ENCODE measurements around the gene SLC4A1AP. TPM values are rescaled to one million over a fixed set of nuclear protein-coding genes. Genes with fewer than 3 reads are reported as not detected.

The SLC4A1AP gene
- total RNA-seq, 1 experiment from 2014 or later, result 20.8 TPM

GRCh38 chr2:27712522-27712921, 48.8 kb downstream of the SLC4A1AP start:
- Histone ChIP-seq H3K4me2 (ENCODE audit: insufficient read depth, insufficient read length, low read length) (no peak overlapping the region), H2BK15ac (ENCODE audit: low read depth, low read length) (no peak overlapping the region), H3T11ph (ENCODE audit: low read length) (no peak overlapping the region), H3K9ac (ENCODE audit: extremely low read depth, insufficient read length, low read length) (no peak overlapping the region), H3K18ac (ENCODE audit: insufficient read length, low read depth, low read length) (no peak overlapping the region), H2BK120ac (ENCODE audit: low read depth, low read length, poor library complexity, severe bottlenecking) (no peak overlapping the region), H3K14ac (ENCODE audit: insufficient read depth, low read length) (no peak overlapping the region), H3K56ac (ENCODE audit: insufficient read length, low read depth, low read length) (no peak overlapping the region), H3K9me3 (ENCODE audit: control insufficient read depth, low read depth, low read length) (no peaks in the 10 kb centered on the region), H3K79me1 (ENCODE audit: insufficient read depth, low read depth, low read length, poor library complexity, severe bottlenecking) (no peaks in the 10 kb centered on the region), H2AFZ (ENCODE audit: low read length) (no peak overlapping the region), H4K91ac (ENCODE audit: insufficient read length, low read depth, low read length) (no peak overlapping the region), H4K20me1 (ENCODE audit: control insufficient read depth, insufficient read depth, insufficient read length) (no peaks in the 10 kb centered on the region), H3K23me2 (ENCODE audit: insufficient read length, low read depth, low read length, poor library complexity, severe bottlenecking) (peaks cover 12% of the 10 kb centered on the region), H3K23ac (ENCODE audit: insufficient read length, low read depth, low read length) (no peak overlapping the region), H3K27ac (ENCODE audit: insufficient read length, low read depth, low read length) (no peak overlapping the region), H2BK5ac (ENCODE audit: insufficient read length, low read length) (no peak overlapping the region), H2BK12ac (ENCODE audit: insufficient read length, low read depth, low read length) (no peak overlapping the region), H3K4me1 (ENCODE audit: insufficient read depth, low read length) (peaks cover 6% of the 10 kb centered on the region; the same call in 1 of the 2 replicates), H4K5ac (ENCODE audit: insufficient read length, low read depth, low read length) (no peak overlapping the region), H2BK20ac (ENCODE audit: low read depth, low read length, poor library complexity, severe bottlenecking) (no peak overlapping the region), H3K27me3 (ENCODE audit: insufficient read depth, low read length) (no peaks in the 10 kb centered on the region), H3K79me2 (ENCODE audit: insufficient read depth, low read length) (no peaks in the 10 kb centered on the region), H3K4ac (ENCODE audit: low read depth, low read length) (no peak overlapping the region), H4K8ac (replicated peaks; ENCODE audit: insufficient read length, low read depth, low read length) (no peak overlapping the region), H2AK5ac (ENCODE audit: insufficient read length, low read length) (no peak overlapping the region)
- peaks cover 15 to 23% of the 10 kb centered on the region in 2 experiments for H3K4me1 Mint-ChIP-seq
- peaks cover 13% of the 10 kb centered on the region for H3K27me3 Mint-ChIP-seq (ENCODE audit: low read depth)
- DNase-seq, result no peak
- no peak overlapping the region for H3K4me3 Mint-ChIP-seq
- TF ChIP-seq CTCF (conservative IDR thresholded peaks at IDR 0.05), result no peak
- no peaks in the 10 kb centered on the region for H3K9me3 Mint-ChIP-seq
- H3K27ac Mint-ChIP-seq, result no peak overlapping the region
- no CpG with 5 or more reads among the region's 1 CpG for WGBS (ENCODE audit: extremely low coverage, insufficient read length, low lambda C conversion rate)
- no peaks in the 10 kb centered on the region; a peak in 1 of 7 replicates for H3K36me3 Mint-ChIP-seq (ENCODE audit: insufficient read depth in 1 of 3, low read depth in 3 of 3)

Measured in H9 (cell line).